Tibial nerve (tissue), 3 donors: ENCODE data around the gene PRKRIP1.

Source experiments
- CTCF ChIP-seq, 5 experiments: fragments of 200-600 bp in 3 of 5; fragments of 450-650 bp in 2 of 5; sonication (generic) in 3 of 5; IDR thresholded peaks; one replicate each; pipeline ENCODE4 v1.5.1; 2016 to 2019; ENCODE audit warnings: antibody characterized with exemption in 5 of 5, mild to moderate bottlenecking in 3 of 5, moderate library complexity in 2 of 5
- POLR2A ChIP-seq, 2 donors: fragments of 450-650 bp; IDR thresholded peaks; one replicate each; pipeline ENCODE4 v1.6.1; 2017; ENCODE audit warnings: antibody characterized with exemption in 2 of 2, mild to moderate bottlenecking in 2 of 2, moderate library complexity in 2 of 2

GRCh38 chr7:102456327-102456726, 60.2 kb downstream of the PRKRIP1 start:
- TF ChIP-seq CTCF (IDR thresholded peaks at IDR 0.05) (no peak), POLR2A (IDR thresholded peaks at IDR 0.05) (no peak)
